OCI-LY1 (cell line): ENCODE data around the gene RBM47.

Source experiments
- H2AFZ ChIP-seq: fragments of 200-600 bp; sonication (generic), shearing (Covaris generic); 2 replicates; pipeline ENCODE4 v1.6.0; 2014; ENCODE audit warnings: antibody characterized with exemption, mild to moderate bottlenecking, low read length
- H3F3A ChIP-seq: fragments of 200-600 bp; sonication (generic), shearing (Covaris generic); 2 replicates; pipeline ENCODE4 v1.6.0; 2014; ENCODE audit warnings: mild to moderate bottlenecking, antibody characterized with exemption, low read length, moderate library complexity; ENCODE audit not compliant: insufficient read depth
- H3K27ac ChIP-seq: fragments of 200-600 bp; sonication (generic); 2 replicates; pipeline ENCODE4 v1.5.1; 2014; ENCODE audit warnings: low read length, mixed run types, mild to moderate bottlenecking, low read depth; ENCODE audit not compliant: poor library complexity, severe bottlenecking
- H3K27me3 ChIP-seq: fragments of 200-600 bp; sonication (generic); 2 replicates; pipeline ENCODE4 v1.6.0; 2014; ENCODE audit warnings: antibody characterized with exemption, mild to moderate bottlenecking, low read length, moderate library complexity; ENCODE audit not compliant: insufficient read depth
- H3K36me3 ChIP-seq: fragments of 200-600 bp; sonication (generic); 2 replicates; pipeline ENCODE4 v1.6.1; 2014; ENCODE audit warnings: mild to moderate bottlenecking, antibody characterized with exemption, low read length, moderate library complexity, mixed read lengths; ENCODE audit not compliant: insufficient read depth
- H3K4me1 ChIP-seq: fragments of 200-600 bp; sonication (generic); 2 replicates; pipeline ENCODE4 v1.5.1; 2014; ENCODE audit warnings: mild to moderate bottlenecking, low read length, moderate library complexity; ENCODE audit not compliant: insufficient read depth, severe bottlenecking
- H3K4me2 ChIP-seq: fragments of 200-600 bp; sonication (generic), shearing (Covaris generic); 2 replicates; pipeline ENCODE4 v1.6.1; 2014; ENCODE audit warnings: low read length
- H3K4me3 ChIP-seq: fragments of 200-600 bp; sonication (generic); 2 replicates; pipeline ENCODE4 v1.5.1; 2014; ENCODE audit warnings: low read length, low read depth, mild to moderate bottlenecking, mixed read lengths; ENCODE audit not compliant: poor library complexity, severe bottlenecking
- H3K79me2 ChIP-seq: fragments of 200-600 bp; shearing (Covaris generic); 2 replicates; pipeline ENCODE4 v1.6.1; 2016; ENCODE audit warnings: mixed run types, low read length, mixed read lengths; ENCODE audit not compliant: insufficient read depth
- H3K9ac ChIP-seq: fragments of 200-600 bp; sonication (generic), shearing (Covaris generic); 2 replicates; pipeline ENCODE4 v1.6.1; 2014; ENCODE audit warnings: mild to moderate bottlenecking, low read length, mixed read lengths
- H3K9me2 ChIP-seq: fragments of 200-600 bp; sonication (generic), shearing (Covaris generic); 2 replicates; pipeline ENCODE4 v1.6.1; 2014; ENCODE audit warnings: low read depth, mild to moderate bottlenecking, low read length, mixed read lengths
- H3K9me3 ChIP-seq: fragments of 200-600 bp; shearing (Covaris generic); 2 replicates; pipeline ENCODE4 v1.6.1; 2014; ENCODE audit warnings: low read length, mixed read lengths
- H4K20me1 ChIP-seq: fragments of 200-600 bp; sonication (generic), shearing (Covaris generic); 2 replicates; pipeline ENCODE4 v1.6.0; 2016; ENCODE audit warnings: mild to moderate bottlenecking, low read length; ENCODE audit not compliant: insufficient read depth
- CTCF ChIP-seq: fragments of 200-600 bp; sonication (generic), shearing (Covaris generic); IDR thresholded peaks from 2 replicates; pipeline ENCODE4 v1.5.1; 2017; ENCODE audit warnings: mild to moderate bottlenecking, antibody characterized with exemption, low read length, moderate library complexity, mixed read lengths
- EZH2 ChIP-seq: fragments of 200-600 bp; sonication (generic), shearing (Covaris generic); IDR thresholded peaks from 2 replicates; pipeline ENCODE4 v1.8.0; 2017; ENCODE audit warnings: borderline replicate concordance, mixed run types, mild to moderate bottlenecking, antibody characterized with exemption, low read length, moderate library complexity, mixed read lengths

RBM47 gene

GRCh38 chr4:40511036-40511614, 118.5 kb downstream of the RBM47 start:
- Histone ChIP-seq H3K9me2 (no peaks in the 10 kb centered on the region), H3K36me3 (no peaks in the 10 kb centered on the region), H3K9ac (no peak overlapping the region), H3K4me2 (no peak overlapping the region), H3K79me2 (no peaks in the 10 kb centered on the region), H4K20me1 (no peaks in the 10 kb centered on the region), H3K4me3 (no peak overlapping the region), H3K4me1 (peaks cover 26% of the 10 kb centered on the region), H3K27me3 (0 out of 2 replicates have a peak, but pooled peaks cover 3% of the 10 kb centered on the region), H3K27ac (no peak overlapping the region), H2AFZ (no peak overlapping the region), H3K9me3 (no peaks in the 10 kb centered on the region), H3F3A (no peaks in the 10 kb centered on the region)
- TF ChIP-seq CTCF = no peak
- no peak for TF ChIP-seq EZH2

GRCh38 chr4:40507977-40508376, 121.7 kb downstream of the RBM47 start:
- Histone ChIP-seq H4K20me1 (no peaks in the 10 kb centered on the region), H3K27ac (no peak overlapping the region), H3F3A (no peaks in the 10 kb centered on the region), H3K4me1 (peaks cover 10% of the 10 kb centered on the region), H3K4me3 (no peak overlapping the region), H3K79me2 (no peaks in the 10 kb centered on the region), H3K9me2 (no peaks in the 10 kb centered on the region), H3K4me2 (peak overlapping the region; percentile 20; the same call in 1 of the 2 replicates), H2AFZ (no peak overlapping the region), H3K36me3 (no peaks in the 10 kb centered on the region), H3K9me3 (no peaks in the 10 kb centered on the region), H3K27me3 (no peaks in the 10 kb centered on the region), H3K9ac (no peak overlapping the region)
- TF ChIP-seq EZH2 (no peak), CTCF (peak; percentile 45; the same call in 1 of the 2 replicates)

GRCh38 chr4:40506492-40506891, 123.2 kb downstream of the RBM47 start:
- Histone ChIP-seq H3K27ac (no peak overlapping the region), H3F3A (no peaks in the 10 kb centered on the region), H3K4me3 (no peak overlapping the region), H2AFZ (no peak overlapping the region), H3K9me2 (no peaks in the 10 kb centered on the region), H3K79me2 (no peaks in the 10 kb centered on the region), H3K9me3 (no peaks in the 10 kb centered on the region), H3K36me3 (no peaks in the 10 kb centered on the region), H3K4me1 (peaks cover 10% of the 10 kb centered on the region), H3K9ac (no peak overlapping the region), H3K27me3 (no peaks in the 10 kb centered on the region), H3K4me2 (no peak overlapping the region), H4K20me1 (no peaks in the 10 kb centered on the region)
- no peak for TF ChIP-seq CTCF
- TF ChIP-seq EZH2 = no peak
